SU-DHL-6 (cell line): Measurements from ENCODE around the gene NFIB.

Source experiments
- H2AFZ ChIP-seq: fragments of 200-600 bp; sonication (generic); 2 replicates; pipeline ENCODE4 v1.6.1; 2014; ENCODE audit warnings: low read depth, mild to moderate bottlenecking, moderate library complexity, mixed read lengths, antibody characterized with exemption, low read length; ENCODE audit not compliant: severe bottlenecking
- H3F3A ChIP-seq: fragments of 200-600 bp; shearing (Covaris generic); 2 replicates; pipeline ENCODE4 v1.6.0; 2016; ENCODE audit warnings: antibody characterized with exemption, mild to moderate bottlenecking; ENCODE audit not compliant: insufficient read depth
- H3K27ac ChIP-seq: fragments of 200-600 bp; sonication (generic); 2 replicates; pipeline ENCODE4 v1.5.1; 2016; ENCODE audit warnings: low read depth, mild to moderate bottlenecking, low read length, moderate library complexity, mixed read lengths
- H3K27me3 ChIP-seq: fragments of 200-600 bp; sonication (generic), shearing (Covaris generic); 2 replicates; pipeline ENCODE4 v1.6.0; 2014; ENCODE audit warnings: mild to moderate bottlenecking, low read length
- H3K36me3 ChIP-seq: fragments of 200-600 bp; sonication (generic); 2 replicates; pipeline ENCODE4 v1.6.1; 2014; ENCODE audit warnings: mild to moderate bottlenecking, low read length, mixed read lengths
- H3K4me2 ChIP-seq: fragments of 300-600, 200-600 bp; shearing (Covaris generic), sonication (generic); 2 replicates; pipeline ENCODE4 v1.6.0; 2014; ENCODE audit warnings: low read length, low read depth, mild to moderate bottlenecking; ENCODE audit not compliant: poor library complexity, severe bottlenecking
- H3K4me3 ChIP-seq: fragments of 200-600 bp; sonication (generic); 2 replicates; pipeline ENCODE4 v1.5.1; 2014; ENCODE audit warnings: antibody characterized with exemption, low read length, mild to moderate bottlenecking, mixed read lengths; ENCODE audit not compliant: insufficient read depth, poor library complexity, severe bottlenecking
- H3K79me2 ChIP-seq: fragments of 200-600 bp; sonication (generic); 2 replicates; pipeline ENCODE4 v1.6.1; 2014; ENCODE audit warnings: mild to moderate bottlenecking, low read length, moderate library complexity; ENCODE audit not compliant: insufficient read depth
- H3K9ac ChIP-seq: fragments of 200-600 bp; sonication (generic); 2 replicates; pipeline ENCODE4 v1.7.0; 2014; ENCODE audit warnings: mild to moderate bottlenecking, low read length
- H3K9me2 ChIP-seq: fragments of 200-600 bp; sonication (generic); replicated peaks from 2 replicates; pipeline ENCODE4 v1.6.1; 2014; ENCODE audit warnings: low read length; ENCODE audit not compliant: insufficient read depth
- H3K9me3 ChIP-seq: fragments of 200-600 bp; sonication (generic); 2 replicates; pipeline ENCODE4 v1.6.1; 2014; ENCODE audit warnings: low read length, mixed read lengths; ENCODE audit not compliant: insufficient read depth
- H4K20me1 ChIP-seq: fragments of 200-600 bp; sonication (generic); 2 replicates; pipeline ENCODE4 v1.6.1; 2014; ENCODE audit warnings: low read depth, mild to moderate bottlenecking, antibody characterized with exemption, low read length, moderate library complexity, mixed read lengths
- CTCF ChIP-seq: fragments of 200-600 bp; sonication (generic); IDR thresholded peaks from one replicate; pipeline ENCODE4 v1.5.1; 2017; ENCODE audit warnings: antibody characterized with exemption, mild to moderate bottlenecking, low read length, moderate library complexity; ENCODE audit not compliant: insufficient read depth, poor library complexity, severe bottlenecking
- EZH2phosphoT487 ChIP-seq: fragments of 200-600 bp; sonication (generic), shearing (Covaris generic); conservative IDR thresholded peaks from 2 replicates; pipeline ENCODE4 v1.6.1; 2018; ENCODE audit warnings: mild to moderate bottlenecking, antibody characterized with exemption, low read length, moderate library complexity, mixed read lengths

NFIB gene

GRCh38 chr9:14247577-14247976, 66.4 kb downstream of the NFIB start:
- no peak overlapping the region for H3K4me2 ChIP-seq
- H3K9ac ChIP-seq = no peak overlapping the region
- no peaks in the 10 kb centered on the region for H3K36me3 ChIP-seq
- no peaks in the 10 kb centered on the region for H3F3A ChIP-seq
- H4K20me1 ChIP-seq = no peaks in the 10 kb centered on the region; the same call in 1 of the 2 replicates
- no peaks in the 10 kb centered on the region for H3K9me3 ChIP-seq
- no peaks in the 10 kb centered on the region for H3K79me2 ChIP-seq
- H3K27me3 ChIP-seq = 0 out of 2 replicates have a peak, but pooled peaks cover 2% of the 10 kb centered on the region
- H3K9me2 ChIP-seq = no peaks in the 10 kb centered on the region
- no peak overlapping the region for H2AFZ ChIP-seq
- H3K4me3 ChIP-seq = no peak overlapping the region
- TF ChIP-seq EZH2phosphoT487 (no peak), CTCF (no peak)
- H3K27ac ChIP-seq = no peak overlapping the region

- H3K79me2 ChIP-seq = no peaks in the 10 kb centered on the region
- no peaks in the 10 kb centered on the region; the same call in 1 of the 2 replicates for H4K20me1 ChIP-seq
- no peaks in the 10 kb centered on the region for H3F3A ChIP-seq
- H3K4me2 ChIP-seq = no peak overlapping the region
- TF ChIP-seq EZH2phosphoT487 (no peak), CTCF (no peak)
- H3K27ac ChIP-seq = no peak overlapping the region
- 0 out of 2 replicates have a peak, but pooled peaks cover 2% of the 10 kb centered on the region for H3K27me3 ChIP-seq
- no peak overlapping the region for H3K9ac ChIP-seq
- no peak overlapping the region for H3K4me3 ChIP-seq
- H3K9me2 ChIP-seq = no peaks in the 10 kb centered on the region
- H3K9me3 ChIP-seq = no peaks in the 10 kb centered on the region
- H3K36me3 ChIP-seq = no peaks in the 10 kb centered on the region
- H2AFZ ChIP-seq = no peak overlapping the region
These were observed 67.0 kb downstream of the NFIB start for GRCh38 chr9:14246951-14247350.

DNA sequence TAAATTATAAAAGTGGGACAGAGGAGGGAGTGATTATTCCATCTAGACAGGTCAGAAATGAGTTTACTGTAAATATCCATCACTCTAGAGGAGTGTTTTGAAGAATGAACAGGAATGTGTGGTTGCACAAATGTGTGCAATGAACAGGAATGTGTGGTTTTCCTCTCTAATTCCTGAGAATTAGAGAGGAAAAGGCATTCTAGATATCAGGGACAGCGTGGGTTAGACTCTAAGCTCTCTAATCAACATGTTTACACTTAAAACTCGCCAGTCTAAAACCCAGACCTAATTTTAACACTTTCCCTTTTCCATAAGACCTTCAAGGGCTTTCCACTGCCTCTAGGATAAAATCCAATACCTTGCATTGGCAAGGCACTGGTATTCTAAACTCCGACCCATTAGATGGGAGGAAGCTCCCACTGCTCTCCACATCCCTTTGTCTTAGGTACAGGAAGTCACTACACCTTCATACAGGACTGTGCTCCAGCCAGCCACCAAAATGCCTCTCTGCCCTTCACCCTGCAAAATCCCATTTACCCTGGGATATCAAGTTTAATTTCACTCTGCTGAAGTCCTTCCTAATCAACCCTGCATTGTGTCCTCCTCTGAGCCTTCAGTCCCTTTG, 67.9 kb downstream of the NFIB start:
- Histone ChIP-seq H3K79me2 (no peaks in the 10 kb centered on the region), H3K4me2 (no peak overlapping the region), H3K9me2 (no peaks in the 10 kb centered on the region), H3K36me3 (no peaks in the 10 kb centered on the region), H3K9me3 (no peaks in the 10 kb centered on the region), H3K27ac (no peak overlapping the region), H3K9ac (no peak overlapping the region), H3F3A (no peaks in the 10 kb centered on the region), H2AFZ (no peak overlapping the region), H3K27me3 (0 out of 2 replicates have a peak, but pooled peaks cover 2% of the 10 kb centered on the region), H4K20me1 (no peaks in the 10 kb centered on the region), H3K4me3 (no peak overlapping the region)
- no peak for TF ChIP-seq CTCF
- TF ChIP-seq EZH2phosphoT487 = no peak
